HEK293 (cell line): ENCODE results near the gene ADAMTS4.

Source experiments
- CTCF ChIA-PET: fragments of 350-600 bp; formaldehyde crosslinking; extraction: SDS; loops from one replicate; lab custom pipeline; 2021; ENCODE audit warnings: antibody characterized with exemption; lab: Yijun Ruan, JAX
- POLR2A ChIA-PET: fragments of 300-600 bp; formaldehyde crosslinking; extraction: SDS; loops from one replicate; lab custom pipeline; 2020; ENCODE audit warnings: antibody characterized with exemption, inconsistent platforms; lab: Yijun Ruan, JAX
- H3K27ac ChIP-seq: fragments of 200-500 bp; sonication (Bioruptor generic); 2 replicates; pipeline ENCODE4 v1.5.1; 2014; ENCODE audit warnings: low read depth, low read length, control low read depth, inconsistent platforms; ENCODE audit errors: extremely low read depth
- H3K36me3 ChIP-seq, 2 experiments: fragments of 200-500 bp in 1 of 2; sonication (Bioruptor generic) in 1 of 2; 1 replicate in 1 of 2; 2 replicates in 1 of 2; pipeline ENCODE4 v1.5.1; 2014 to 2017; ENCODE audit warnings: inconsistent platforms in 2 of 2, low read length in 2 of 2; ENCODE audit not compliant: control insufficient read depth in 2 of 2, insufficient read depth in 1 of 2
- H3K4me1 ChIP-seq: fragments of 200-500 bp; sonication (Bioruptor generic); 2 replicates; pipeline ENCODE4 v1.5.1; 2014; ENCODE audit warnings: mild to moderate bottlenecking, low read length, inconsistent platforms; ENCODE audit not compliant: control insufficient read depth, insufficient read depth
- H3K4me3 ChIP-seq: 2 replicates; pipeline ENCODE4 v1.5.1; 2011; ENCODE audit warnings: low read depth, mild to moderate bottlenecking, control low read depth, low read length, moderate library complexity
- H3K9me3 ChIP-seq: fragments of 200-500 bp; sonication (Bioruptor generic); 2 replicates; pipeline ENCODE4 v1.5.1; 2014; ENCODE audit warnings: low read depth, low read length, inconsistent platforms; ENCODE audit not compliant: control insufficient read depth, insufficient read depth
- EGR2 ChIP-seq: fragments of 450-650 bp; formaldehyde crosslinking; IDR thresholded peaks from 2 replicates; pipeline ENCODE4 v1.5.1; 2016; ENCODE audit warnings: low read depth, missing biosample characterization, missing genetic modification characterization
- GLI2 ChIP-seq: fragments of 450-650 bp; formaldehyde crosslinking; IDR thresholded peaks from 2 replicates; pipeline ENCODE4; 2017; ENCODE audit warnings: missing biosample characterization, missing genetic modification characterization, low read depth, borderline replicate concordance
- INSM2 ChIP-seq: fragments of 450-650 bp; formaldehyde crosslinking; IDR thresholded peaks from 2 replicates; pipeline ENCODE4 v1.5.1; 2016; ENCODE audit warnings: missing biosample characterization, missing genetic modification characterization
- KLF9 ChIP-seq: fragments of 450-650 bp; formaldehyde crosslinking; IDR thresholded peaks from 2 replicates; pipeline ENCODE4 v1.5.1; 2016; ENCODE audit warnings: missing biosample characterization, missing genetic modification characterization, low read depth
- MEIS1 ChIP-seq: sonication (generic); formaldehyde crosslinking; IDR thresholded peaks from 2 replicates; pipeline ENCODE4 v1.8.1; 2022; ENCODE audit warnings: missing genetic modification reagents, mild to moderate bottlenecking, borderline replicate concordance
- OVOL3 ChIP-seq: fragments of 450-650 bp; formaldehyde crosslinking; IDR thresholded peaks from 2 replicates; pipeline ENCODE4 v1.5.1; 2016; ENCODE audit warnings: missing biosample characterization, missing genetic modification characterization
- SALL2 ChIP-seq: fragments of 450-650 bp; formaldehyde crosslinking; IDR thresholded peaks from 2 replicates; pipeline ENCODE4 v1.5.0; 2017; ENCODE audit warnings: missing biosample characterization, mild to moderate bottlenecking, missing genetic modification characterization, borderline replicate concordance
- YY1 ChIP-seq: fragments of 450-650 bp; formaldehyde crosslinking; IDR thresholded peaks from 2 replicates; pipeline ENCODE4 v1.5.1; 2018; ENCODE audit warnings: missing biosample characterization, missing genetic modification characterization
- ZFP37 ChIP-seq: fragments of 450-650 bp; formaldehyde crosslinking; IDR thresholded peaks from 2 replicates; pipeline ENCODE4 v1.5.1; 2016; ENCODE audit warnings: missing biosample characterization, missing genetic modification characterization
- ZNF157 ChIP-seq: fragments of 450-650 bp; formaldehyde crosslinking; IDR thresholded peaks from 2 replicates; pipeline ENCODE4 v1.5.1; 2016; ENCODE audit warnings: missing biosample characterization, missing genetic modification characterization
- ZNF214 ChIP-seq: fragments of 450-650 bp; formaldehyde crosslinking; IDR thresholded peaks from 2 replicates; pipeline ENCODE4 v1.5.1; 2017; ENCODE audit warnings: missing biosample characterization, mild to moderate bottlenecking, missing genetic modification characterization, borderline replicate concordance
- ZNF248 ChIP-seq: fragments of 450-650 bp; formaldehyde crosslinking; IDR thresholded peaks from 2 replicates; pipeline ENCODE4 v1.5.1; 2017; ENCODE audit warnings: missing biosample characterization, missing genetic modification characterization
- ZNF324 ChIP-seq: fragments of 450-650 bp; formaldehyde crosslinking; IDR thresholded peaks from 2 replicates; pipeline ENCODE4 v1.5.1; 2016; ENCODE audit warnings: missing biosample characterization, missing genetic modification characterization
- ZNF335 ChIP-seq: fragments of 450-650 bp; formaldehyde crosslinking; conservative IDR thresholded peaks from 2 replicates; pipeline ENCODE4 v1.5.1; 2016; ENCODE audit warnings: missing biosample characterization, missing genetic modification characterization
- ZNF362 ChIP-seq: fragments of 450-650 bp; formaldehyde crosslinking; IDR thresholded peaks from 2 replicates; pipeline ENCODE4 v1.5.1; 2016; ENCODE audit warnings: missing biosample characterization, missing genetic modification characterization
- ZNF366 ChIP-seq: fragments of 450-650 bp; formaldehyde crosslinking; conservative IDR thresholded peaks from 2 replicates; pipeline ENCODE4 v1.5.1; 2016; ENCODE audit warnings: missing biosample characterization, missing genetic modification characterization
- ZNF433 ChIP-seq: fragments of 450-650 bp; formaldehyde crosslinking; IDR thresholded peaks from 2 replicates; pipeline ENCODE4 v1.5.1; 2016; ENCODE audit warnings: missing biosample characterization, missing genetic modification characterization, low read depth
- ZNF510 ChIP-seq: fragments of 450-650 bp; formaldehyde crosslinking; IDR thresholded peaks from 2 replicates; pipeline ENCODE4 v1.5.1; 2018; ENCODE audit warnings: mild to moderate bottlenecking, missing genetic modification characterization, missing biosample characterization; ENCODE audit not compliant: insufficient replicate concordance
- ZNF747 ChIP-seq: fragments of 450-650 bp; formaldehyde crosslinking; IDR thresholded peaks from 2 replicates; pipeline ENCODE4 v1.5.1; 2016; ENCODE audit warnings: missing biosample characterization, missing genetic modification characterization
- ZNF792 ChIP-seq: fragments of 450-650 bp; formaldehyde crosslinking; IDR thresholded peaks from 2 replicates; pipeline ENCODE4 v1.5.1; 2016; ENCODE audit warnings: missing biosample characterization, missing genetic modification characterization
- TF ChIP-seq, protein P1 (sequence below): fragments of 450-650 bp; formaldehyde crosslinking; IDR thresholded peaks from 2 replicates; pipeline ENCODE4 v1.5.1; 2016; ENCODE audit warnings: missing biosample characterization, missing genetic modification characterization, low read depth

Gene ADAMTS4

GRCh38 chr1:161190962-161191521 is 7.8 kb downstream of the ADAMTS4 start:
- CTCF ChIA-PET: interaction anchor here (0.7 to 4.5 kb wide), 17 partner anchors 9 to 251 kb away, joined by 3 to 45 read pairs (median 10); partner anchors contain the start of genes APOA2, NDUFS2, PPOX and TOMM40L
- no peak for TF ChIP-seq YY1 (tag by site-specific recombination)
- TF ChIP-seq ZNF324 (tag by site-specific recombination): no peak
- TF ChIP-seq ZNF510: no peak
- TF ChIP-seq SALL2 (tag by site-specific recombination): no peak
- H3K4me1 ChIP-seq: no peaks in the 10 kb centered on the region
- H3K4me3 ChIP-seq: no peak overlapping the region
- H3K36me3 ChIP-seq: no peaks in the 10 kb centered on the region
- H3K27ac ChIP-seq: no peak overlapping the region
- H3K9me3 ChIP-seq: no peaks in the 10 kb centered on the region
- POLR2A ChIA-PET: interaction anchor here (0.6 to 1.3 kb wide), 5 partner anchors 11 to 199 kb away, joined by 3 to 4 read pairs (median 3); partner anchors contain the start of genes NDUFS2 and PPOX

DNA sequence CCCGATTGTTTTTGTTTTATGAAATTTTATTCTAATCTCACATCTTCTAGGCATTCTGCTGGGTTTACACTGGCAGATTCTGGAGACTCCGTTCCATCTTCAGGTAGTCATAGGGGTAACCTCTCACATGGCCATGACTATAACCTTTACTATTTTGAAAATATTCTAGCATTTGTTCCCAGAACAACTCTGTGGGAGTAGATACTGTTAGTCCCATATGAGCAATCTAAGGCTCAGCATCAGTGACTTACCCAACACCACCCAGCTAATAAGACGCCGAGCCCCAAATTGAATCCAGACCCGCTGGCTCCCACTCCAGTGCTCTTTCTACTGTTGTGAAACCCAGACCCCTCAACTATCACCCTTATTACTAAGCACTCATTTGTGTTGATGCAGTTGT is 9.8 kb downstream of the ADAMTS4 start:
- no peaks in the 10 kb centered on the region for H3K4me1 ChIP-seq
- no peaks in the 10 kb centered on the region for H3K36me3 ChIP-seq
- CTCF ChIA-PET: interaction anchor here (0.6 kb wide), 1 partner anchor 716 kb away, joined by 3 read pairs; no protein-coding TSS in a partner anchor
- POLR2A ChIA-PET: no interaction called here
- TF ChIP-seq ZNF362 (tag by site-specific recombination) (no peak), ZFP37 (tag by site-specific recombination) (no peak)
- TF ChIP-seq, protein P1, sequence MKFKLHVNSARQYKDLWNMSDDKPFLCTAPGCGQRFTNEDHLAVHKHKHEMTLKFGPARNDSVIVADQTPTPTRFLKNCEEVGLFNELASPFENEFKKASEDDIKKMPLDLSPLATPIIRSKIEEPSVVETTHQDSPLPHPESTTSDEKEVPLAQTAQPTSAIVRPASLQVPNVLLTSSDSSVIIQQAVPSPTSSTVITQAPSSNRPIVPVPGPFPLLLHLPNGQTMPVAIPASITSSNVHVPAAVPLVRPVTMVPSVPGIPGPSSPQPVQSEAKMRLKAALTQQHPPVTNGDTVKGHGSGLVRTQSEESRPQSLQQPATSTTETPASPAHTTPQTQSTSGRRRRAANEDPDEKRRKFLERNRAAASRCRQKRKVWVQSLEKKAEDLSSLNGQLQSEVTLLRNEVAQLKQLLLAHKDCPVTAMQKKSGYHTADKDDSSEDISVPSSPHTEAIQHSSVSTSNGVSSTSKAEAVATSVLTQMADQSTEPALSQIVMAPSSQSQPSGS: no peak
- no peak overlapping the region for H3K4me3 ChIP-seq
- H3K9me3 ChIP-seq: no peaks in the 10 kb centered on the region
- H3K27ac ChIP-seq: no peak overlapping the region

DNA sequence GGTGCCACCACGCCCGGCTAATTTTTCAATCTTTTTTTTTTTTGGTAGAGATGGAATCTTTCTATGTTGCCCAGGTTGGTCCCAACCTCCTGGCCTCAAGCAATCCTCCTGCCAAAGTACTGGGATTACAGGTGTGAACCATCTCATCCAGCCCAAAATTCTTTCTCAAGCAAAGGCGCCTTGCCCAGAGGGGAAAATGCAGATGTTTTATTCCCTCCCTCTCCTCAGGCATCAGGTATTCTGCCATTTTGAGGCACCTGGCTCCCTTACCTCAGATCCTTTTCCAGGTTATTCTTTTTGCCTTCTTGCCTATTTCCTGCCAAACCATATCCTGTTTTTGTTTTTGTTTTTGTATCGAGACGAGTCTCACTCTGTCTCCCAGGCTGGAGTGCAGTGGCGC is 10.5 kb downstream of the ADAMTS4 start:
- Histone ChIP-seq H3K4me1 (no peaks in the 10 kb centered on the region), H3K9me3 (no peaks in the 10 kb centered on the region), H3K27ac (no peak overlapping the region), H3K4me3 (no peak overlapping the region), H3K36me3 (no peaks in the 10 kb centered on the region)
- ChIA-PET POLR2A (no interaction called here), CTCF (interaction anchor here (0.6 to 1.0 kb wide), 4 partner anchors 9 to 481 kb away, joined by 3 to 5 read pairs (median 4); partner anchors contain the start of gene TOMM40L)
- TF ChIP-seq ZNF248 (tag by site-specific recombination) (no peak), ZNF157 (tag by site-specific recombination) (no peak), KLF9 (tag by site-specific recombination) (no peak), ZNF362 (tag by site-specific recombination) (no peak), MEIS1 (CRISPR knock-in tag) (no peak), ZNF433 (tag by site-specific recombination) (no peak), EGR2 (tag by site-specific recombination) (no peak), INSM2 (tag by site-specific recombination) (no peak), ZNF792 (tag by site-specific recombination) (no peak), ZNF747 (tag by site-specific recombination) (no peak), ZNF335 (no peak), OVOL3 (tag by site-specific recombination) (no peak), ZNF214 (no peak), GLI2 (tag by site-specific recombination) (no peak), ZNF366 (tag by site-specific recombination) (no peak)
- TF ChIP-seq, protein P1: no peak
